ENCODE measurements around the gene CDHR3. TPM values are rescaled to one million over a fixed set of nuclear protein-coding genes. Genes with fewer than 3 reads are reported as not detected.

Gene CDHR3
- total RNA-seq, 1 experiment from 2014 or later = 6.5 TPM

GRCh38 chr7:106010866-106011265, 47.8 kb downstream of the CDHR3 start:
- CTCF ChIA-PET = no interaction called here

DNA sequence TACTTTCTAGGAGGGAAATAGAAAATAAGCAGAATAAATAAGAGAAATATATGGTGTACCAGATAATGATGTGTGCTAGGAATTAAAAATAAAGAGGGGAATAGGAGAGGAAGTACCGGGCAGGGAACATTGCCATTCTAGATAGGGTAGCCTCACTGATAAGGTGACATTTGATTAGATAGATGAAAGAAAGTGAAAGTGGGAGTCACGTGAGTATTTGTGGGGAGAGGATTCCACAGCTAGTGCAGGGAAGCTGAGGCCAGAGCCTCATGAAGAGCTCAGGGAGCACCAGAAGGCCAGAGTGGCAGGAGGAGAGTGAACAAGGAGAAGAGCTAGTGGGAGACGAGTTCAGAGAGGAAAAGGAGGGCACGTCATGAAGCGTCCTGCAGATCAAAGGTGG, 49.1 kb downstream of the CDHR3 start:
- Histone ChIP-seq H3K4me1 (ENCODE audit: control insufficient read depth, insufficient read depth, low read length) (no peaks in the 10 kb centered on the region), H3K36me3 (ENCODE audit: control insufficient read depth, insufficient read depth, low read length) (no peaks in the 10 kb centered on the region), H3K27me3 (ENCODE audit: control insufficient read depth, insufficient read depth, low read length) (no peaks in the 10 kb centered on the region), H3K27ac (ENCODE audit: low read length) (no peak overlapping the region), H3K9me3 (ENCODE audit: control insufficient read depth, insufficient read depth, low read depth, low read length) (no peaks in the 10 kb centered on the region), H3K4me3 (ENCODE audit: low read depth in 2 of 2, low read length in 2 of 2) (no peak overlapping the region)
- BruUV-seq (replicated peaks) = no TSS peak
- CTCF ChIA-PET = no interaction called here
- DNase-seq (ENCODE audit: low read depth, low spot score) = no peak
- in situ Hi-C loops (cut with HindIII; ENCODE audit: low pct_unique_long_range_greater_than_20kb, low sequenced_read_pairs) = no loop called here
- intact Hi-C loops (cut with micrococcal nuclease; ENCODE audit: unreplicated experiment) = no loop called here
- TF ChIP-seq REST (IDR thresholded peaks at IDR 0.05; ENCODE audit: insufficient read depth in 1 of 2, low read depth in 2 of 2, low read length in 1 of 2) (no peak), POLR2AphosphoS5 (IDR thresholded peaks at IDR 0.05; ENCODE audit: low read depth, low read length) (no peak), TCF7L2 (IDR thresholded peaks at IDR 0.05; ENCODE audit: low read depth, low read length) (no peak), SIN3A (IDR thresholded peaks at IDR 0.05; ENCODE audit: borderline replicate concordance, insufficient read depth, low read depth, low read length) (no peak)
- TF ChIP-seq, protein P1, sequence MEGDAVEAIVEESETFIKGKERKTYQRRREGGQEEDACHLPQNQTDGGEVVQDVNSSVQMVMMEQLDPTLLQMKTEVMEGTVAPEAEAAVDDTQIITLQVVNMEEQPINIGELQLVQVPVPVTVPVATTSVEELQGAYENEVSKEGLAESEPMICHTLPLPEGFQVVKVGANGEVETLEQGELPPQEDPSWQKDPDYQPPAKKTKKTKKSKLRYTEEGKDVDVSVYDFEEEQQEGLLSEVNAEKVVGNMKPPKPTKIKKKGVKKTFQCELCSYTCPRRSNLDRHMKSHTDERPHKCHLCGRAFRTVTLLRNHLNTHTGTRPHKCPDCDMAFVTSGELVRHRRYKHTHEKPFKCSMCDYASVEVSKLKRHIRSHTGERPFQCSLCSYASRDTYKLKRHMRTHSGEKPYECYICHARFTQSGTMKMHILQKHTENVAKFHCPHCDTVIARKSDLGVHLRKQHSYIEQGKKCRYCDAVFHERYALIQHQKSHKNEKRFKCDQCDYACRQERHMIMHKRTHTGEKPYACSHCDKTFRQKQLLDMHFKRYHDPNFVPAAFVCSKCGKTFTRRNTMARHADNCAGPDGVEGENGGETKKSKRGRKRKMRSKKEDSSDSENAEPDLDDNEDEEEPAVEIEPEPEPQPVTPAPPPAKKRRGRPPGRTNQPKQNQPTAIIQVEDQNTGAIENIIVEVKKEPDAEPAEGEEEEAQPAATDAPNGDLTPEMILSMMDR (IDR thresholded peaks at IDR 0.05) = no peak
- POLR2A ChIA-PET = no interaction called here
- ATAC-seq = no peak

More at GRCh38 chr7:106010866-106011265, 47.8 kb downstream of the CDHR3 start:
- Histone ChIP-seq H3K36me3 (ENCODE audit: control insufficient read depth, insufficient read depth, low read length) (no peaks in the 10 kb centered on the region), H3K4me1 (ENCODE audit: control insufficient read depth, insufficient read depth, low read length) (no peaks in the 10 kb centered on the region), H3K9me3 (ENCODE audit: control insufficient read depth, insufficient read depth, low read depth, low read length) (no peaks in the 10 kb centered on the region), H3K4me3 (ENCODE audit: low read depth in 2 of 2, low read length in 2 of 2) (no peak overlapping the region), H3K27ac (ENCODE audit: low read length) (no peak overlapping the region), H3K27me3 (ENCODE audit: control insufficient read depth, insufficient read depth, low read length) (no peaks in the 10 kb centered on the region)
- DNase-seq (ENCODE audit: low read depth, low spot score) (no peak), ATAC-seq (no peak)
- intact Hi-C loops (cut with micrococcal nuclease; ENCODE audit: unreplicated experiment) (no loop called here), in situ Hi-C loops (cut with HindIII; ENCODE audit: low pct_unique_long_range_greater_than_20kb, low sequenced_read_pairs) (no loop called here)
- POLR2A ChIA-PET = interaction anchor here (0.5 kb wide), 1 partner anchor 9 kb away, joined by 3 read pairs; no protein-coding TSS in a partner anchor
- TF ChIP-seq, protein P1 (IDR thresholded peaks at IDR 0.05) = no peak
- TF ChIP-seq POLR2AphosphoS5 (IDR thresholded peaks at IDR 0.05; ENCODE audit: low read depth, low read length) = no peak
- TF ChIP-seq SIN3A (IDR thresholded peaks at IDR 0.05; ENCODE audit: borderline replicate concordance, insufficient read depth, low read depth, low read length) = no peak
- no peak for TF ChIP-seq TCF7L2 (IDR thresholded peaks at IDR 0.05; ENCODE audit: low read depth, low read length)
- no peak for TF ChIP-seq REST (IDR thresholded peaks at IDR 0.05; ENCODE audit: insufficient read depth in 1 of 2, low read depth in 2 of 2, low read length in 1 of 2)
- BruUV-seq (replicated peaks) = no TSS peak

Measured in Panc1 (cell line).